ENCODE measurements around the gene DFFB.
"Not testable (repeated sequence)": the region's sequence is repeated elsewhere in the genome, so short reads cannot be mapped to it uniquely, and the experiment has no call there.

Gene DFFB

GRCh38 chr1:3910049-3910731, 52.9 kb downstream of the DFFB start:
- DNase-seq (ENCODE audit: low read depth, low spot score): no peak

DNA sequence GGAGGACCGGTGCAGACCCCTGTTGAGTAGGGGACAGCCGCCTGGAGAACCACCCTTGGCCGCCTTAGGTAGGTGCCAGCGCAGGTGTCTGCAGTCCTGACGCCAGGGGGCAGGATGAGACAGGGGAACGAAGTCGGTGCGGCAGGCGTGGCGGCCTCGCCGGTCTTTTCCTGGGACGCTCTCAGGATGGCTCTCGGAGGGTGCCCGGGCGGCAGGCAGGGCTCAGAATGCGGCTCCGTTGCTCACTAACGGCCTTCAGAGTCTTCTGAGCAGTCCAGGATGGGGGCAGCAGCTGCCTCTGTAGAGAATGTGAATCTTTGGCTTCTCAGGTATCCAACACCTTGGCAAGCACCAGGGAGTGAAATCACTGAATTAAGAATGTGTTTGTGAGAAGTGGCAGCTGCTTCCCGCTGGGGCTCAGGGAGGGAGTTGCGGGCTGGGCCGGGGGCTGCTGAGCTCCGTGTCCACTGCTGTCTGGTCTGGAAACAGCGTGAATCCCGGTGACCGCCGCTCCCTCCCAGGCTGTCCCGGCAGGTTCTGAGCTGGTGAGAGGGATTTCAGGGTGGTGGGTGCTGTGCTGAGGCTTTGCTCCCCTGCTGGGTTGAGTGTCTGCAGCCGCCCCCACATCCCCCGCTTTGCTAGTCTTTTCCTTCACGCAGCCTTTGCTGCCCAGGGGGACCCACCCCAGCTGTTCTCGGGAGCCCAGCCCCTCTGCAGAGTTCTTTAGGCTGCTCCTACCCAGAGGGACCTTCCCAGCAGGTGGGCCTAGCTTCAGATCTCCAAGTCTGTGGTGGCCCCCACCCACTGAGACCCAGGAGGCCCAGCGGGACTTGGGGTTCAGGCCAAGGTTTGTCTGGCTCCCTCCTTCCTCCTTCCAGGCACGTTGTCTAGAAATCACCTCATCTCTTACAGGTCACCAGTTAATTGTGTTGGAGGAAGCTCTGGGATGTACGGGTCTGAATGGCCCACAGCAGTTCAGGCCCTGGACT, 53.9 kb downstream of the DFFB start:
- no peak for DNase-seq (ENCODE audit: low read depth, low spot score)

DNA sequence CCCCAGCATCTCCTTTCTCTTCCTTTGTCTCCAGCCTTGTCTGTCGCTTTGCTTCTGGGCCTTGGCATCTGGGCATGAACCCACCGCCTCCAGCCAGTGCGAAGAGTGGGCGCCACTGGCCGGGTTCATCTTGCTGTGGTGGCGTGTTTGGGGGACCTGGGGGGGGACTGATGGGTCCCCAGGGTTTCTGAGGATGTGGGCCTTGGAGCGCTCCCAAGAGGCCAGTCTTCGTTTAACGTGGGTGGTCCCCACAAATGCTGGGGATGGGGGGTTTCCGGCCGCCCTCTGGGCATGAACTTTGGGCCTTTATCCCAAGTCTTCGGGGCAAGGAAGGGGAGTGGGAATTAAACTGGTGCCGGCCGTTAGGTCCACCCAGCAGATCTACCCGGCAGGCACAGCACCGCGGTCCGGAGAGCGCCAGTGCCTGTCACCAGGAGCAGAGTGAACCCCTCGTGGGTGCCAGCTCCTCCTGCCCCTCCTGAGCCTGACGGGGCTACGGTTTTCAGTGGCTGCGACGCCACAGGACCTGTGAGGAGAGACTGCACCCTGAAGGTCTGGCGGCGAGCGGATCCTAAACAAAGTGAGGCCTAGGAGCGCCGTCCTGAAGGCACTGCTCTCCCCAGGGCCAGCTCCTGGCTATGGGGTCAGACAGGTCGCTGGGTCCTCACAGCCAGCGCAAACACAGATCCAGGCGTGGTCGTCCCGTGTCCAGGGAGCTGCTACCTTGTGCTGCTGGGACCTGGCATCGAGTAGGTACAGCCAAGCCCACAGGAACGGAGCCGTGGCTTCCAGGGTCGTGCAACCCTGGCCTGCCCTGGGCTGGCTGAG, 54.9 kb downstream of the DFFB start:
- no peak for DNase-seq (ENCODE audit: low read depth, low spot score)

- DNase-seq (ENCODE audit: low read depth, low spot score): no peak
Observed at GRCh38 chr1:3912809-3913685, 55.8 kb downstream of the DFFB start.

GRCh38 chr1:3914331-3914851, 57.1 kb downstream of the DFFB start:
- no peak for DNase-seq (ENCODE audit: low read depth, low spot score)

- DNase-seq (ENCODE audit: low read depth, low spot score): no peak
Observed at GRCh38 chr1:3914911-3915310, 57.6 kb downstream of the DFFB start.

DNA sequence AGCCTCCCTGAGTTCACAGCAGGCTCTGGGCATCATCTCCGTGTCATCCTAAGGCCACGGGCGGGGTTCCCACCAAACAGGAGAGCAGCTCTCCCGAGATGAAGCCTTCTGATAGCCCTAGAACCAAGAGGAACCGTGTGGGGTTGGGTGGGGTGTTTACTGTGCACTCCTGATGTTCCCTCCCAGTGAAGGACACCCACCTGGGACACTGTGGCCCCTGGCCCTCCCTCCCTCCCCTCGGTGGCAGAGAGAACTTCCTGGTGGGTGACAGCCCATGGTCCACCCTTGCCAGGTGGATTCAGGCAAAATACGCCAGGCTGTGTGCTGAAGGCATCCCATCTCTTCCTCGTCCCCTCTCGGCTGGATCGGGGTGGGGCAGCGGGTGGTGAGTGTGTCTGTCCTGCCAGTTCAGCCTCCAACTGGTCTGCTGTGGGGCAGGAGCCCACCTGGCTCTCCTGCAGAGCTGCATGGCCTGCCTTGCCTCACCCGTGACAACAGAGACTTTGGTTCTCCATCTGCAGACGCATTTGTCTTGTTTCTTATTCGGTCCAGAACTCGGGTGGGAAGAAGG, 58.4 kb downstream of the DFFB start:
- DNase-seq (ENCODE audit: low read depth, low spot score): no peak

DNA sequence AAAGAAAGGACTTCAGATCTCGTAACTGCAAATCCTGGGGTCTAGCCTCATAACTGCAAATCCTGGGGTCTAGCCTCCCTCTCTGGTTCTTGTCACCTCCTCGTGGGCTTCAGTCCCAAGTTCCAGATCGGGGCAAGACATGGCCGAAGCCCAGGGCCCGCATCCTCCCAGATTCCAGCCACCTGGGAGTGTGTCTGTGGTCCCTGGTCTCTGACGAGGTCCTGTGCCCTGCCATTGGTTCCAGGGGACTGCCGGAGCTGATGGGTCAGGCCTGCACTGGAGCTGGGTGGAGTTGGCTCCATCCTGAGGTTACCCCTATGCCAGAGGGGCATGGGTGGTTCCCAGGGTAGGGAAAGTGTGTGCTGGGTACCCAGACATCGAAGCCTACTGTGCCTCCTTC, 60.5 kb downstream of the DFFB start:
- no peak for DNase-seq (ENCODE audit: low read depth, low spot score)

DNA sequence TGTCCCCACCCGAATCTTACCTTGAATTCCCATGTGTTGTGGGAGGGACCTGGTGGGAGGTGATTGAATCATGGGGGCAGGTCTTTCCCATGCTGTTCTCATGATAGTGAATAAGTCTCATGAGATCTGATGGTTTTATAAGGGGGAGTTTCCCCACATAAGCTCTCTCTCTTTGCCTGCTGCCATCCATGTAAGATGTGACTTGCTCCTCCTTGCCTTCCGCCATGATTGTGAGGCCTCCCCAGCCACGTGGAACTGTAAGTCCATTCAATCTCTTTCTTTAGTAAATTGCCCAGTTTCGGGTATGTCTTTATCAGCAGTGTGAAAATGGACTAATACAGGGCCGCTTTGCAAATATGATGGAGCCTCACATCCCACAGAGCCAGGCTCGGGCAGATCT, 61.1 kb downstream of the DFFB start:
- not testable (repeated sequence) for DNase-seq (ENCODE audit: low read depth, low spot score)

- DNase-seq (ENCODE audit: low read depth, low spot score): no peak
Observed at GRCh38 chr1:3918966-3919611, 61.8 kb downstream of the DFFB start.

- no peak for DNase-seq (ENCODE audit: low read depth, low spot score)
Observed at GRCh38 chr1:3919706-3920105, 62.4 kb downstream of the DFFB start.

- no peak for DNase-seq (ENCODE audit: low read depth, low spot score)
Observed at GRCh38 chr1:3921765-3922164, 64.5 kb downstream of the DFFB start.

DNA sequence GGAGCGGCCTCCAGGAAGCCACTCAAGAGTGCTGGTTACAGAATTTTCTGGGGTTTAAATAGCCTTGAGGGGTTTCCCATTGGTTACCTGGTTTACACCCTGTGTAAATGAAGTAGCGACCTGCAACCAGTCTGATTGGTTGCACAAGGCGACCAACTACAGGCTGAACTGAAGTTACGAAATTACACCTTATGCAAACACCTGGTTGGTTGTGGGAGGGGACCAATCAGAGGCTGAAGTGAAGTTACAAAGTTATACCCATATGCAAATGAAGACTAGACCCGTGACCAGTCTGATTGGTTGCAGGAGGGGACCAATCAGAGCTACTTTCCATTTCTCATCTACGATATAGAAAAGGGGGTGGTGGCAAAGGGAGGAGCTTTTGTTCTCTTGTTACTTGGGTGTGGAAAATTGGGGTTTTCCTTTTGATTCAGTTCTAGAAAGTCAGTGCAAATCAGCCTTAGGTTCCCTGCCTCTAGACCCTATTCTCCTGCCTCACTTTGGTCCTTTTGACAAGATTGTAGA, 65.0 kb downstream of the DFFB start:
- no peak for DNase-seq (ENCODE audit: low read depth, low spot score)

DNA sequence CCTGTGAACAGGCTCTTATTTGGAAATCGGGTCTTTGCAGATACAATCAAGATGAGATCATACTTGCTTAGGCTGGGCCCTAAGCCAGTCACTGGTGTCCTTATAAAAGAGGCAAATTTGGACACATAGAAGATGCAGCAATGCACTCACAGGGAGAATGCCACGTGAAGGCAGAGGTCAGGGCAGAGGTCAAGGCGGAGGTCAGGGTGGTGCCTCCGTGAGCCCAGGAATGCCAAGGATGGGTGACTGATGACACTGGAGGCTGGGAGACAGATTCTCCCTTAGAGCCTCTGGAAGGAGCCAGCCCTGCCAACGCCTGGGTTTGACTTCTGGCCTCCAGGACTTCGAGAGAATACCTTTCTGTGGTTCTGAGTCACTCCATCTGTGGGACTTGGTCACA, 65.6 kb downstream of the DFFB start:
- DNase-seq (ENCODE audit: low read depth, low spot score): no peak

- no peak for DNase-seq (ENCODE audit: low read depth, low spot score)
Observed at GRCh38 chr1:3923378-3924185, 66.3 kb downstream of the DFFB start.

GRCh38 chr1:3924186-3924824, 67.0 kb downstream of the DFFB start:
- no peak for DNase-seq (ENCODE audit: low read depth, low spot score)

- no peak for DNase-seq (ENCODE audit: low read depth, low spot score)
Observed at GRCh38 chr1:3924825-3925220, 67.5 kb downstream of the DFFB start.

GRCh38 chr1:3925256-3925655, 68.0 kb downstream of the DFFB start:
- DNase-seq (ENCODE audit: low read depth, low spot score): no peak

Data from smooth muscle cell of the brain vasculature (primary cell).